HPDE6-E6E7 (cell line): ENCODE data around the gene SPDYE1.
"Not testable (repeated sequence)": the region's sequence is repeated elsewhere in the genome, so short reads cannot be mapped to it uniquely, and the experiment has no call there.

Experiments
- DNase-seq: peaks from one replicate; pipeline ENCODE4 v3.0.0; 2011; ENCODE audit warnings: missing footprints; ENCODE audit errors: extremely low spot score

The SPDYE1 gene, protein sequence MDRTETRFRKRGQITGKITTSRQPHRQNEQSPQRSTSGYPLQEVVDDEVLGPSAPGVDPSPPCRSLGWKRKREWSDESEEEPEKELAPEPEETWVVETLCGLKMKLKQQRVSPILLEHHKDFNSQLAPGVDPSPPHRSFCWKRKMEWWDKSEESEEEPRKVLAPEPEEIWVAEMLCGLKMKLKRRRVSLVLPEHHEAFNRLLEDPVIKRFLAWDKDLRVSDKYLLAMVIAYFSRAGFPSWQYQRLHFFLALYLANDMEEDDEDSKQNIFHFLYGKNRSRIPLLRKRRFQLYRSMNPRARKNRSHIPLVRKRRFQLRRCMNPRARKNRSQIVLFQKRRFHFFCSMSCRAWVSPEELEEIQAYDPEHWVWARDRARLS

DNA sequence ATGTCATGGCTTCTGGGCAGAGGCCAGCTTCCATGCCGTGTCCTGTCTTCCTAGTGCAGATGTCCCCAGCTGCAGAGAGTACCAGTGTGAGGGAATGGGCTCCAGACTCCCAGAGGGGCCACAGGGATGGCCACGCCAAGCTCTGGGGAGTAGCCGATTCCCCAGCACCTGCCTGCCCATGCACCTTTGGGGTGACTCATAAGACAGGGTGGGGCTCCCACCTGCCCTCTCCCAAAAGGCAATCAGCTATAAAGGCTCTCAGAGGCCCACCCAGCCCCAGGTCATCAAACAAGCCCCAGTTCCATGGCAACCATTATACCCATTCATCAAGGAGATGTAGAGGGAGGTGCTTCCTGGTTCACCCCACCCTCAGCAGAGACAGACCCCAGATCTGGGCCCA is at the start of gene SPDYE1:
Gene SPDYE1, plus strand, starts transcription at position 366 of the 400 bp plus-strand sequence. CDS start 2,053 bp downstream, outside the sequence.
- DNase-seq: not testable (repeated sequence)

DNA sequence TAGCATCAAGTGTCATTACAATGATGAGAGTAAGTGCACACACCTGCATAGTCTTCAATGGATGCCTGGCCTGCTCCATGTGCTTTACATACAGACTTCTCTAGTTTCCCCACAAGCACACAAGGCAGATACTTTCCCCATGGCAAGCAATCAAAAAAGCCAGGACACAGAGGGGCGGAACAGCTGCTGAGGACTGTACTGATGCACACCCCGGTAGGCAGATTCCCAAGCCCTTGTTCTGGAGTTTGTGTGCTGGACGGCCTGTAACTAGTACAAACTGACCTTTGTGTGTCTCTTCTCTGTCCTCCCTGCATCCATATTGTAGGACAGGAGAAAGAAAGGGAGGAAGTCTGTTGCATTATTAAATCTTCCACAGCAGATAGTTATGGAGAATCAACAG is 45.7 kb upstream of the SPDYE1 start:
- DNase-seq: no peak

DNA sequence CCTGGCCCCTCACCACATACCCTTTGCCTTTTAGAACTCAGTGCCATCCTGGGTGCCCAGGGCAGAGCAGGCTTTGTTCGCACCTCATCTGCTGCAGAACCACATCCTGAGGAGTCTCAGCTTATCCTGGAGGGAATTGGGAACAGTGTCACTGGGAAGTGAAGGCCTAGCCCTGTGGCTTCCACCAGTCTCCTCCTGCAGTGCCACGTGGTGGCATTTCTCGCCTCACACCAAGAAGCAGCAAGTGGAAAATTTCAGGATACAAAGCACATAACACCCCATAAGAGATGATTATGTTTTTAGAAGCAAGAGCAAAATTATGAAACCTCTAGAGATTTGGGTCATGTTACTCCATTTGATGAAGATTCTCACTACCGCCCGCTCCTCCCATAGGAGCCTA is 44.6 kb upstream of the SPDYE1 start:
- no peak for DNase-seq

DNA sequence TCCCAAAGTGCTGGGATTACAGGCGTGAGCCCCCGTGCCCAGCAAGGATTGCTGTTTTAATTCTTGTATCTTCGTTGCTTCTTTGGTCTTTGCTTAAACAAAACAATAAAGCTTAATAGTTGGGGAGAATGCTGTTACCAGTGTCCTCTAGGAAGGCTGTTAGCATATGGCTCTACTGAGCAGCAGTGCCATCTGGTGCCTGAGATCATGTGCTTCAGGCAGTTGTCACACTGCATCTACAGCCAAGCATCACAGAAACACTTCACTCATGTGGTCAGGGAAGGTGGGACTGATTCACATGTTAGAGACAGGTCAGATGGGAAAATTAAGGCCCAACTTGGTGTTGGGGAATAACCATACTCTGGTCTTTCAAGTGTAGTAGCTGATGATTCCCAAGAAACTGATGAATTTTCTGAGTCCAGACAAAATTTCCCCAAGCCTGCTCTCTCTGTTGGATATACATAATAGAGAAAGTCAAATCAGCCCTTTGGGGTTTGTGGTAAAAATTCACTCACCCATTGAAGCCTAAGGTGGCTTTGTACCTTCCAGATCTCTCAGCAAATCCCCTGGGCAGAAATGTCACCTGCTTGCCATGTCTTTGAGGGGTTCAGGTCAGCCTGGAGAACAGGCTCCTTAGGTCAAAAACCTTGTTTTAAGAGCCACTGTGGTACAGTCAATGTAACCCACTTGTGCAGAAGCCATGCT is 43.0 kb upstream of the SPDYE1 start:
- DNase-seq: peak; percentile 49

DNA sequence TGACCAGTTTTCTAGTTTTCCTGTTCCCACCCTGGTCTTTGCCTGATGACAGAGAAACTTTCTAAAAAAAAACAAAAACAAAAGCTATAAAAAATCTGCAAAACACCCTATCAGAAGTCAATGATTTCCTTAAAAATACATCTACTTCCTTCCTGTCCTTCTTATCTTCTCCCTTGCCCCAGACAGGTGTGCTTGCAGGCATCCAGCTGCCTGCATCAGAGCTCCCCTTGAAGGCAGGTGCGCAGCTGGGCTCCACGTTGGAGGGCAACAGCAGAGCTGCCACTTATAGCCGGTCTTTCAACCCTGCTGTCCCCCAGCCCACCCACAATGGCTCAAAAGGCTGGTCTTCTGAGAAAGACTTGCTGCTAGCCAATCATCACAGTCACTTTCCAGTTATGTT is 41.7 kb upstream of the SPDYE1 start:
- DNase-seq: no peak

DNA sequence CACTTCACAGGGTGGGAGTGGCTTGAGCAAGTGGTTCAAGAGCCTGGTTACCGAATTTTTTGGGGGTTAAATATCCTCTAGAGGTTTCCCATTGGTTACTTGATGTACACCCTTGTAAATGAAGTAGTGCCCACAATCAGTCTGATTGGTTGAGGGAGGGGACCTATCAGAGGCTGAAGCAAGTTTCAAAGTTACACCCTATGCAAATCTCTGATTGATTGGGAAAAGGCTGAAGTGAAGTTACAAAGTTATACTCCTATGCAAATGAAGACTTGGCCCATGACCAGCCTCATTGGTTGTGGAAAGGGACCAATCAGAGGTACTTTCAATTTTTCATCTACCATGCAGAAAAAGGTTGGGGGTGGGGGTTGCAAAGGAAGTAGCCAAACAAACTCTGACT is 36.8 kb upstream of the SPDYE1 start:
- DNase-seq: no peak

DNA sequence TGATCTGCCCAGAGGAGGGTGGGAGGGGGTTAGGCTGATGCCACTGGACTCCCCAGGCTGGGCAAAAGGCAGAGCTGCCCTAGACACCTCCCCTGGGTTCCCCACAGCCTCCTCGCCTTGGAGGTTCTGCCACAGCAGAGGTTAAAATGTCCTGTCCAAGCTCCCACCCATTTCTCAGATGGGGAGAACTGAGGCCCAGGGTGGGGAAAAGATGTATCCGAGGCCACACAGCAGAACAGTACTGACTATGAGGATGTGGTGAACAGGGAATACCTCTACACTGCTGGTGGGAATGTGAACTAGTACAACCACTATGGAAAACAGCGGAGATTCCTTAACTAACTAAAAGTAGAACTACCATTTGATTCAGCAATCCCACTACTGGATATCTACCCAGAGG is 31.3 kb upstream of the SPDYE1 start:
- DNase-seq: not testable (repeated sequence)

DNA sequence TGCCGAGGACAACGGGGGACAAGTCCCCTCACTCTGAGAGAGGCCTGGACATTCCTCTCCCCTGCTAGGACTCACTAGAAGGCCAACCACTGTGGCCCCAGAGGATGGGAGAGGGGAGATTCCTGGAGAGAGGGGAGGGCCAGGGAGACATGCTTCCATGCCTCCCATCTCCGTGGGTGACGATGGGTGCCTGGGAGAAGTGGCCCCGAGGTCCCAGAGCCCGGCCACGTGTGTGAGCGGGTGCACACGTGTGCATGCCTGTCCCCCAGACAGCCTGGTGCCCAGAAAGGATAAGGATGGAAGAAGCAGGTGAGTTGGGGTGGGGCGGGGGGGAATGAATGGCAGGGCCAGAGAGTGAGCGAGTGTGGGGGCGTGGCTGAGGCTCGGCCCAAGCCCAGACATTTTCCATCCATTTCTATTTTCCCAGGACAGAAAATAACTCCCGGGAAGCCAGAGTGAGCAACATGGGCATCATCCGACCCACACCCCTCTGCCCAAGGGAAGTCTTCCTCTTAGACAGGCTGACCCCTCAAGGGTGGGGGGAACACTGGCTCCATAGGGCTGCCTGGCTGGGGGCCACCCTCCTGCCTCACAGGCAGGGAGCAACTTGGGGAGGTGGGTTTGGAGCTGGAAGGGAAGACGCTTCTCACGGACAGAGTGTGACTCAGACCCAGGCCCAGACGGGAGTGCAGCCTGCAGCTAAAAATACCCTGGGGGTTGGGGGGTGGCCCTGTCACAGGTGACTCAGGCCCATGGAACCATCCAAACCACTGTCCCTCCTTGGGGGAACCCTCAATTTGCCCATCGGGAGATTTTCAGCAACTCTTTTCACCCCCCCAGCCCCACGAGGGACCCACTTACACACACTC is 29.3 kb upstream of the SPDYE1 start:
- not testable (repeated sequence) for DNase-seq

DNA sequence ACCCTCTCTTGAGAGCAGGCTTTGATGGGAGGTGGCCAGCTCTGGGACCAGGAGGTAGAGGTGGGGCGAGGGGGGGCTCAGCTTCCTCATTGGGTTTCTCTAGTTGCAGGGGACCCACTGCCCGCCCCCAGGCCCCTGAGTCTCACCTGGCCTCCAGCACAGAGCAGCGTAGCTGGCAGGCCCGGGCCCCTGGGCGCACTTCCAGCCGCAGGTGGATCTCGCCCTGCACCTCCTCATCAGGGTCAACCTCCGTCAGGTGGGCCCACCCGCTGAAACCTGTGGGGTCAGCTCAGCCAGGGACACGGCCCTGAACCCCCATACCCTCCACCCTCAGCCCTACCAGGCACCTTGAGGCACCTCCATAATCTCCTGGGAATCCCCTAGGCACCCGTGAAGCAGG is 28.1 kb upstream of the SPDYE1 start:
- DNase-seq: not testable (repeated sequence)

DNA sequence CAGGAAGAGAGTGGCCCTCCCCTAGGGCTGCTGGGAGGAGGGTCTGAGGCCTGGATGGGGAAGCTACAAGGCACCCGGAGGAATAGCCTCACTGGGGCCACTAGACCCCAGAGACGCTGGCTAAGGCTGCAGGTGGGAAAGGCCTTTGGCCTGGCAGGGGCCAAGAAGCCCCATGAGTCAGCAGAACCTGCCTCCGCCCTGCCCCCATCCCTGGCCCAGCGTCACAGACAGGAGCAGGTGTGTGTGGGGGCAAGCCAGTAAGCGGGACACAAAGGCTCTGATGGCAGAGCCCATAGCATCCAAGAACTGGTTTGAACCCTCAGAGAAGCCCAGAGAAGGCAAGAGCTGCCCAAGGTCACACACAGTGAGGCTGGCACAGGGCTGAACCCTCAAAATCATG is 27.0 kb upstream of the SPDYE1 start:
- not testable (repeated sequence) for DNase-seq

DNA sequence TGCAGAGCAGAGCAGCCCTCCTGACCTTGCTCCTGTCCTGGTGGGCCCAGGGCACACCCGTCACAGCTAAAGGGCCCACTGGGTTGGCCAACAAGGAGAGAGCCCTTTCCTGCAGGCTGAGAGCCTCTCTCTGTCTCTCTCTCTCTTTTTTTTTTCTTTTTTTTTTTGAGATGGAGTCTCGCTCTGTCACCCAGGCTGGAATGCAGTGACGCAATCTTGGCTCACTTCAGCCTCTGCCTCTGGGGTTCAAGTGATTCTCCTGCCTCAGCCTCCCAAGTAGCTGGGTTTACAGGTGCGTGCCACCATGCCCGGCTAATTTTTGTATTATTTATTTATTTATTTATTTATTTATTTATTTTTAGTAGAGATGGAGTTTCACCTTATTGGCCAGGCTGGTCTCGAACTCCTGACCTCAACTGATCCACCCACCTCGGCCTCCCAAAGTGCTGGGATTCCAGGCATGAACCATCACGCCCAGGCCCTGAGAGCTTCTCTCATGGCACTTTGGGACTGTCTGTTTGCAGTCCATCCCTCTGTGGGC is 23.6 kb upstream of the SPDYE1 start:
- not testable (repeated sequence) for DNase-seq

DNA sequence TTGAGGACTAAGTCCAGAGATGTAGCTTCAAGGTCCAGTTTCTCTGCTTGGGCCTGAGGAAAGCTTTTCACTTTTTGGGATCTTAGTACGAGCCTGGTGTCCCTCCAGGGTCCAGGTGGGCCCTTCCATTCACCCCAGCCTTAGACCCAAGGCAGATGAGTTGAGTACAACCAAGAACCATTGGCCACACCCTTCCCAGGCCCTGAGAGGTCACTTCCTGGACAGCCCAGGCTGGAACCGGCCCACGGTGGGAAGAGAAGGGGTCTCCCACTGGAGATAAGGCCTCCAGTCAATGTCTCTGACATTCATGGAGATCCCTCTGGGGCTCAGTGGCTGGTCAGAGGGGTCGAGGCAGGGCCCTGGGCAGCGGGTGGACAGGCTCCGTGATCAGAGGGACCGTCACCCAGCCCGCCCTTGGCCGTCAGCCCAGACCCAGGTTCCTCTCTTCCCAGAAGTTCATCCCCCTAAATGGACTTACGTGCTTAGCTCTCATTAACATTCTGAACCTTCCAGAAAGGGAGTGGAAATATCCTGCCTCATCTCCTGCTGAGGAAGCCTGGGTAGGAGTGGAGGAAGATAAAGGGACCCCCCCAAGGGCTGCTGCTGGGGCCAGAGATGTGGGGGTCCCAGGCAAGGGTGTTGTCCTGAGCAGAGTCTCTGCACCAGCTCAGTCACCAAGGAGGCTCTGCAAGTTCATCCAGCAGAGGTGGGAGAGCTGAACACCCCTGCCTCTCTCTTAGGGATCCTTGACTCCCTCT is 22.8 kb upstream of the SPDYE1 start:
- not testable (repeated sequence) for DNase-seq

DNA sequence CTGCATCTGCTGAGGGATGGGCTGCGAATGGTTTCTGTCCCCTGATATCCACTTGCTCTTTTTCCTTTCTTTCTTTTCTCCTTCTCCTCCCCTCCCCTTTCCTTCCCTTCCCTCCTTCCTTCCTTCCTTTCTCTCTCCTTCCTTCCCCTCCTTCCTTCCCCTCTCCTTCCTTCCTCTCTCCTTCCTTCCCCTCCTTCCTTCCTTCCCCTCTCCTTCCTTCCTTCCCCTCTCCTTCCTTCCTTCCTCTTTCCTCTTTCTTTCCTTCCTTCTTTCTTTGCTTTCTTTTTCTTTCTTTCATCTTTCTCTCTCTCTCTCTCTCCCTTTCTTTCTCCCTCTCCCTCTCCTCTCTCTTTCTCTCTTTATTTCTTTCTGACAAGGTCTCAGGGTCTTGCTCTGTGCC is 20.2 kb upstream of the SPDYE1 start:
- DNase-seq: no peak

DNA sequence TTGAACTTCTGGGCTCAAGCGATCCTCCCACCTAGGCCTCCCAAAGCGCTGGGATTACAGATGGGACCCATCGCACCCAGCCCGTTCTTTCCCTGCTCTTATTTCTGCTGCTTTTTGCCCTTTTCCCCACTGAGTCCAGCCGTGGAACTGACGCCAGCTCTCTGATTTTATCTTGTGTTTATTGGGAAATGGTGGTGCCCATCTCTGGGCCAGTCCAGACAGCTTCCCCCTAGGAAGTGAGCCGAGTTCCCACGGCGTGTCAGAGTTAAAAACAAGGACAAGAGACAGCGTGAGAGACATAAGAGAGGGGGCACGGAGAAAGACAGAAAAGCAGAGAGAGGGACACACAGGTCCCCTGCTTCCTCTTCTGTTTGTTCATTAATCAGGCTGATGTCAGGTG is 19.6 kb upstream of the SPDYE1 start:
- not testable (repeated sequence) for DNase-seq

DNA sequence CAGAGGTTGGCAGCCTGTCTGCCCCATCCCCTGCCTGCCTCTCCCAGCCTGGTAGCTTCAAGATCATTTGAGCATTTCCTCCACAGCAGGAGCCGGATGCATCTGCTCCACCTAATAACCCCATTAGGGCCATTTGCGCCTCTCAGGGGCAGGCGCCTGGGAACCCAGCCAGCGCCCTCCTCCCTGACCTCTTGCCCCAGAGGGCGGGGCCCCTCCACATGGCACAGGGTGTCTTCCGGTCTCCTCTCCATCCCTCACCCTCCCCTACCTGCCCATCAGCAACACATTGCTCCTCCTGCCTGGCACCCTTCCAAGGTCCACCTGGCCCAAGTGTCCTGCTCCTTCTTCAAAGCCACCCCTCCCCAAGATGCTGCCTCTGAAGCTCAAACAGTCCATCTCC is 14.8 kb upstream of the SPDYE1 start:
- DNase-seq: not testable (repeated sequence)

DNA sequence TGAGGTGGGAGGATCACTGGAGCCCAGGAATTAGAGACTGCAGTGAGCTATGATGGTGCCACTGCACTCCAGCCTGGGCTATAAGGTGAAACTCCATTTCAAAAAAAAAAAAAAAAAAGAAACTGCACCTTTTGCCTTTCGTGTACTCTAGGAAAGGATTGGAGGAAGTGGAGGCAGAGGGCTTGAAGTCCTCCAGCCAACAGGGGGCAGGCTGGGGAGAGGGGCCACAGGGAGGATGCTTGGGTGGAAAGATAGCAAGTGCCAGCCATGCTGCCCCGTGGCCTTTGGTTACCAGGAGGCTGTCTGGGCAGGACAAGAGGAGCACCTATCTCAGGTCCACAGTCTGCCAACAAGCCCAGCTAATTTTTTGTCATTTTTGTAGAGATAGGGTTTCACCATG is 14.0 kb upstream of the SPDYE1 start:
- DNase-seq: not testable (repeated sequence)

DNA sequence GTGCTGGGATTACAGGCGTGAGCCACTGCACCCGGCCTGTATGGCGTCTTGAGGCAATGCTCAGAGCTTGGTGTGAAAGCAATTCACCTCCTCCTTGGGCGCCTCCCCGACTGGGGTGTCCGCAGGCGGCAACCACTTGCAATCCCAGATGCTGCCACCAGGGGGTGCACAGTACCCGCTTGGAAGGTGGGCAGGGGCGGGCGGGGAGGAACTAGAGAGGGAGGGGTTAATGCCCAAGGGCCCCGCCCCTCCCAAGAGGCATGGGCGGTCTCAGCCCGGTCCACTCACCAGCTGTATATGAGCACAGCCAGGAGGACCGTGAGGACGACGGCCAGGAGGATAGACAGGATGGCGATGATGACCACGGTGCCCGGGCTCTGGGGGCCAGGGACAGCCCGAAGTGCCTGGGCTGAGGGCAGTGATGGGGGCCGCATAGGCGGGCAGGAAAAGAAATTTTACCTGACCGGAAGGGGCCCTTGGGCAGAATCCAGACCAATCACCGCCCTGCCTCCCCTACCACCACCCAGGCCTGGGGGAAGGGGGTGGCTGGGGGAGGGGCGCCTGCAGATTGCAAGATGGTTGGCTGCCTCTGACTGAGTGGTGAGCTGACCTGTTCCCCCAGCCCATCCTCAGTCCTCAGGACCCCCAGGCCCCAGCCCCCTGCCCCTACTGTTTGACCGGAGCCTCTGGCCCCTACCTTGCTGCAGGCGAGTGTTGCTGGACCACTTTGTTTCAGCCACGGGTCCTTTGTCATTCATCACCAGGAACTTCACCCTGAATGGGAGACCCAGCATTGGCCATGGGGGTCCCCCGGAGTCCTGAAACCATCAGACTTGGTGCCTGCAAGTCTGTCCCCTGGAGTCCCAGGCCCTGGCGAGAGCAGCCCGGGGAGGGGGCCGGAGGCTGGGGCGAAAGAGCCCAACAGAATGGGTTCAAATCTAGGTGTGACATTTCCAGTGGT is 11.5 kb upstream of the SPDYE1 start:
- peak; percentile 22 for DNase-seq

DNA sequence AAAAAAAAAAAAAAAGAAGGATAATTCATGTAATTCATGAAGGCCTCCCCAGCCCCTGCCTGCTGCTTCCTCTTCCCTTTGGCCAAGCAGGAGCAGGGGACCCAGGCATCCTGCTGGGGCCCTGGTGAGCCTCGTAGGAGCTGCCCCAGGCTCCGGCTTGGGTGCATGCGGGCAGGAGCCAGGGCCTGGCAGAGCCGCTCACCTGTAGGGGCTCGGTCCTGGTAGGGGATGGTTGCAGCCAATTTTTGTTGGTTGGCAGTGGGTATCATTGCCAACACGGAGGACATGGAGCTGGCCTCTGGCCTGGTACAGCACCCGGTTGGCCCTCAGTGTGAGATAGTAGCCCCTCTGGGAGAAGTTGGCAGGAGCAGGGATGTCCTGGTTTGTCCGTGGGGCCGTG is 10.2 kb upstream of the SPDYE1 start:
- not testable (repeated sequence) for DNase-seq

DNA sequence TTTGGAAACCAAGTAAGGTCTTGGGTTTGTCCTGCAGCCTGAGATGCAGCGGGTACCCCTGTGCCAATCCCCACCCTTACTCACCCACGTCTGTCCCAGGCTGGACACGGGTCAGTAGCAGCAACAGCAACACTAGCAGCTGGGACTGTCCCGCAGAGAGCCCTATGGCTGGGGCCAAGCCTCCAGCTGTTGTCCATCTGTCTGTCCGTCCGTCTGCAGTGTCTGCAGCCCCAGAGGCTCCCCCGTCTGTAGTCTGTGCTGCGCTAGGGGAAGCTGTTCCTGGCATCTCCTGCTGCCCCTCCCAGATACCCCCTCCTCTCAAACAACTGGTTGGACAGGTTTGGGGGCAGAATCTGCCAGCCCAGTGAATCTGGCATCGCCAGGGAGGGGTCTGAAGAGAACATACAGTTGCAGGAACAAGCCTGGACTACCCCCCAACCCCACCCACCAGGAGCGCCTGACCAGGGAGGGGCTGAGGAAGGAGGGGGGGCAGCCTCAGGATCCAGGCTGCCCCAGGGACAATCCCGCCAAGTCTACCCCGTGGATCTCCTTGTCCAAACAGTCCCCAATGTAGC is 7.6 kb upstream of the SPDYE1 start:
- DNase-seq: not testable (repeated sequence)

DNA sequence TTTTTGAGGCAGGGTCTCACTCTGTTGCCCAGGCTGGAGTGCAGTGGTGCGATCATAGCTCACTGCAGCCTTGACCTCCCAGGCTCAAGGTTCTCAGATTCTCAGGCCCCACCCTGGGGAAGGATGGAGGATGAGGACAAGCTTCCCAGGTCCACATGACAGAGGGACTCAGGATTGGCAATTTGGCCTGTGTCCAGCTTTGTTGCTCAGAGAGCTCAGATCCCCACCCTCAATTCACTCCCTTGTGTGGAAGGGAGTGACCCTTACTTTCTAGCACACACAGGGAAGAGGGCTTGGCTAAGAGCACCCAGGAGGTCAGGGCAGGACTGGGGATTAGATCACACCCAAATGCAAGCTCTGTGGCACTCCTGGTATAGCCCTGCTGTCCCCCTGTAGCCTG is 6.9 kb upstream of the SPDYE1 start:
- DNase-seq: not testable (repeated sequence)
